ENCODE results near the gene SMC5.

GRCh38 chr9:70228611-70229010, 30.2 kb upstream of the SMC5 start:
- no peak for TF ChIP-seq EZH2phosphoT487 (IDR thresholded peaks at IDR 0.05; ENCODE audit: borderline replicate concordance)
- no peak for TF ChIP-seq ZFX (IDR thresholded peaks at IDR 0.05)
- TF ChIP-seq ELF1 (IDR thresholded peaks at IDR 0.05; ENCODE audit: borderline replicate concordance, low read depth) = no peak
- TF ChIP-seq YY1 (IDR thresholded peaks at IDR 0.05; ENCODE audit: extremely low read depth, insufficient replicate concordance, low read depth, low read length) = no peak
- TF ChIP-seq, protein P1, sequence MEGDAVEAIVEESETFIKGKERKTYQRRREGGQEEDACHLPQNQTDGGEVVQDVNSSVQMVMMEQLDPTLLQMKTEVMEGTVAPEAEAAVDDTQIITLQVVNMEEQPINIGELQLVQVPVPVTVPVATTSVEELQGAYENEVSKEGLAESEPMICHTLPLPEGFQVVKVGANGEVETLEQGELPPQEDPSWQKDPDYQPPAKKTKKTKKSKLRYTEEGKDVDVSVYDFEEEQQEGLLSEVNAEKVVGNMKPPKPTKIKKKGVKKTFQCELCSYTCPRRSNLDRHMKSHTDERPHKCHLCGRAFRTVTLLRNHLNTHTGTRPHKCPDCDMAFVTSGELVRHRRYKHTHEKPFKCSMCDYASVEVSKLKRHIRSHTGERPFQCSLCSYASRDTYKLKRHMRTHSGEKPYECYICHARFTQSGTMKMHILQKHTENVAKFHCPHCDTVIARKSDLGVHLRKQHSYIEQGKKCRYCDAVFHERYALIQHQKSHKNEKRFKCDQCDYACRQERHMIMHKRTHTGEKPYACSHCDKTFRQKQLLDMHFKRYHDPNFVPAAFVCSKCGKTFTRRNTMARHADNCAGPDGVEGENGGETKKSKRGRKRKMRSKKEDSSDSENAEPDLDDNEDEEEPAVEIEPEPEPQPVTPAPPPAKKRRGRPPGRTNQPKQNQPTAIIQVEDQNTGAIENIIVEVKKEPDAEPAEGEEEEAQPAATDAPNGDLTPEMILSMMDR (IDR thresholded peaks at IDR 0.05 in 2 of 3, conservative IDR thresholded peaks at IDR 0.05 in 1 of 3; ENCODE audit: borderline replicate concordance in 1 of 3, insufficient read depth in 1 of 3, low read depth in 2 of 3, low read length in 2 of 3) = no peak
- TF ChIP-seq ZNF274 (IDR thresholded peaks at IDR 0.05; ENCODE audit: low read depth, low read length) = no peak
- no peak for TF ChIP-seq EZH2 (IDR thresholded peaks at IDR 0.05)
- no peak for TF ChIP-seq RAD21 (IDR thresholded peaks at IDR 0.05; ENCODE audit: low read depth)
- no peak for TF ChIP-seq TCF7L2 (IDR thresholded peaks at IDR 0.05; ENCODE audit: borderline replicate concordance, extremely low read depth, insufficient read depth, insufficient read length)
